GM21526 (cell line): ENCODE measurements around the gene SDHB.

Source experiments
- ATAC-seq: cut with Tn5 transposase; IDR thresholded peaks from one replicate; pipeline ENCODE4 v1.9.1; 2021; ENCODE audit warnings: moderate library complexity; ENCODE audit not compliant: unreplicated experiment, low FRiP score

SDHB gene

DNA sequence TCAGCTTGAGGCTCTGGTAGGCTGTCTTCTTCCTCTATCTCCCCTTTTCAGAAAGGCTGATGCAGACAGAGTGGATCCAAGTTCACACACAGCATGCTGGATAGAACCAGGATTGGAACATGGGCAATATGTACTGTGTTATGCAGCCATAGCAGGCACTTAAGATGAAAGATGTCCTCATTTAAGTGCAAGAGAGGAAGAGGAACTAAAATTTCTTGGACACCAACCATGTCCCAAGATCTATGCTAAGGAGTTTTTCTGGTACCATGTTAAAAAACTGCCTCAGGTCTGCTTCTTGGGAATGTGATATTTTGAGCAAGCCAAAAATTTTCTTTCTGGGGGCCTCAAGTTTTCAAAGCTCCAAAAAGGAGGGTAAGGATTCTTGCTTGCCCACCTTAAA is 1.2 kb downstream of the SDHB start:
- no peak for ATAC-seq

DNA sequence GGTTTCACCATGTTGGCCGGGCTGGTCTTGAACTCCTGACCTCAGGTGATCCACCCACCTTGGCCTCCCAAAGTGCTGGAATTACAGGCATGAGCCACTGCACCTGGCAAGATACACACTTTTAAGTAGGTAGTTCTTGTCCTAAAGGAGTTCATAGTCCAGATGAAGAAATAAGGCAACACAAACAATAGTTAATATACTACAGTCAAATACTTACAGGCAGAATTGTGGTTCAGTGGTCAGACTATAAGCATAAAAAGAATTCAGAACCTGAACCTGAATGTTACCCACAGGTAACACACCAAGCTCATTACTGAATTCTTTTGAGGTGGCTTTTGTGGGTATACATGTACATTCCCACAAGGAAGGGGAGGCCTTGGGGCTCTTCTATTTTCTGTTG is 1.8 kb downstream of the SDHB start:
- no peak for ATAC-seq

DNA sequence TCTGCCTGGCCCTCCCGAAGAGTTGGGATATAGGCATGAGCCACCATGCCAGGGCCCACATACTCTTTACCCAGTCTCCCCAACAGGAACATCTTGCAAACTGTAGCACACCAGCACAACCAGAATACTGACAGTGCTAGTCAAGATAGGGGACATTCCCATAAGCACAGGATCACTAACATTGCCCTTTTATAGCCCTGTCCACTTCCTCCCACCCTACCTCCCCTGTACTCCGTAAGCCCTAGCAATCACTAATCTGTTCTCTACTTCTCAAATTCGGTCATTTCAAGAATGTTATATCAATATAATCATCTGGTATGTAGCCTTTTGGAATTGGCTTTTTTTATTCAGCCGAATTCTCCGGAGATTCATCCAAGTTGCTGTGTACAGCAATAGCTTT is 5.9 kb downstream of the SDHB start:
- no peak for ATAC-seq

DNA sequence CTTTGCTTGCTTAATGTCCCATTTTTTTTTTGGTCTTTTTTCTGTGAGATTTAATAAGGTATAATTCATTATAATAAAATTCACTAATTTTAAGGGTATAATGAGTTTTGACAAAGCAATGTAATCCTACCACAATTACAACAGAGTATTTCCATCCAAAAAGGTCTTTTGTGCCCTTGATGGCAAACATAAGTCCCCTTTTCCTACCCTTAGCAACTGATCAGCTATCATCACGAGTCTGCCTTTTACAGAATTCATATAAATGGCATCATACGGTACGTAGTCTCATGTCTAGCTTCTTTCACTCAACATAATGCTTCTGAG is 7.5 kb downstream of the SDHB start:
- ATAC-seq, result no peak

DNA sequence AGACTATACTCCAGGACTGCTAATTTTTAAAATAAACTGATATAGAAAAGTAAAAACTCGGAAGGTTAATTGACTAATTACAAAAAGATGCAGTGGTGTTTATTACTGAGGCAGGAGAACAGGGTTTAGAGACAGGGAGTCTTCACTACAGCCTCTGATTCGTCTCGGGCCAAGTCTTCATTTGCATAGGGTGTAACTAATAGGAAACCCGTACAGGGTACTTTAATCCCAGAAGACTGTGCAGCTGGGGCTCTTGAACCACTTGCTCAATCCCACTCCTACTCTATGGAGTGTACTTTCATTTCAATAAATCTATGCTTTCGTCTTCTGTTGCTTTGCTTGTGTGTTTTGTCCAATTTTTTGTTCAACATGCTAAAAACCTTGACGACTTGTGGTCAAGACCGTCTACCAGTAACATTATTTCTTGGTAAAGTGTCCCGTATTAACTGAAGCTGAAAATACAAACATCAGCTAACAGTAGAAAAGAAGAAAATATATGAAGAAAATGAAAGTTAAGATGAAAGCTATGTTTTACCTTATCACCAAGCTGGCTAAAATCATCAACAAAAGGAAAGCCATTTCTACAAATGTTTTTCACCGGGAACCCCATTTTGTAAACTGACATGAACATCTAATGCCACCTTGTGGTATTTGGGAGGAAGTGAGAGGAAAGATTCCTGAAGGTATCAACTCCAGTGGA is 8.0 kb downstream of the SDHB start:
- no peak for ATAC-seq

DNA sequence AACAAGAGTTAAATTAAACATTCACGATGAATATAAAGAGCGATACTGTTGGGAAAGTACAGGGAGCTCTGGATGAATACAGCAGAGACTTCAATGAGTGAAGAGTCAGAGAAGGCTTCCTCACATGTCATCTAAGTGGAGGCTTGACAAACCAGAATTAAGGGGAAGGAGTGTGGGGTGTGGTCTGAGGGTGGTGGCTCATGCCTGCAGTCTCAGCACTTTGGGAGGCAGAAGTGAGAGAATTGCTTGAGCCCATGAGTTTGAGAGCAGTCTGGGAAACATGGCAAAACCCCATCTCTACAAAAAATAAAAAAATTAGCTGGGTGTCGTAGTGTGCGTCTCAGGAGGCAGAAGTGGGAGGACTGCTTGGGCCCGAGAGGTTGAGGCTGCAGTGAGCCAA is 8.7 kb downstream of the SDHB start:
- ATAC-seq, result no peak

DNA sequence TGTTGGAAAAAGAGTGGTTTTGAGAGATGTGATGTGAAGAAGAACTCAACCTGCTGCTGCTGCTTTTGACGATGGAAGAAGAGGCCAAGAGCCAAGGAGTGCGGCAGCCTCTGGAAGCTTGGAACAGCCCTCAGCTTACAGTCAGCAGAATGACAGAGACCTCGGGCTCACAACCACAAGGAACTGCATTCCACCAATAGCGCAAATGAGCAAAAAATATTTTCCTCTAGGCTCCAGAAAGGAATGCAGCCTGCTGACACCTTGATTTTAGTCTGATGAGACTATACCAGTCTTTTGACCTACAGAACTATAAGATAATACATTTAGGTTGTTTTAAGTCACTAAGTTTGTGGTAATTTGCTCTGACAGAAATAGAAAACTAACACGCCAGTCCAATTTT is 10.2 kb downstream of the SDHB start:
- no peak for ATAC-seq

DNA sequence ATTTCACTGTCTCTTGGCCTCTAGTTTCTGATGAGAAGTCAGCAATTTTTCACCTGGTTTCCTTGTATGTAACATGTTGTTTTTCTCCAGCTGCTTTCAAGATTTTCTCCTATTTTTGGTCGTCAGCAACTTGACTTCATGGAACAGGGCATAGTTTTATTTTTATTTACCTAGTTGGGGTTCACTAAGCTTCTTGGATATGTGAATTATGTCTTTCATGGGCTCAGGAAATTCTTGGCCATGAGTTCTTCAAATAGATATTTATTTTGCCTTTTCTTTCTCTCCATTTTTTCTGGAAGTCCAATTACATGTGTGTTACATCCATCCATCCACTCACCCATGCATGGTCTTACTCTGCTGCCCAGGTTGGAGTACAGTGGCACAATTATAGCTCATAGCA is 13.7 kb downstream of the SDHB start:
- ATAC-seq, result no peak

DNA sequence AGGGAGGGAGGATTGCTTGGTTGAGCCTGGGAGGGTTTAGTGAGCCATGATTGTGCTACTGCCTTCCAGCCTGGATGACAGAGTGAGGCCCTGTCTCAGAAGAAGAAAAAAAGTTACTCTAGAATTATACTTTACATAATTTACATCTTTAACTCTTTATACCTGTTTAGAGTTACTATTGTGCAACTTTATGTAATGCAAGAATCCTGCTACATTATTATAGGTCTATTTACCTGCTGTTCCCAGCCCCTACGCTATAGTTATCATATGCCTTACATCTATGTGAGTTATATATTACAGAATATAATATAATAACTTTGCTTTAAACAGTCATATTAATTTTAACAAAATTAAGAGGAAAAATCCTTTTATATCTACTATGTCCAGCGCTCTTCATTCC is 14.3 kb downstream of the SDHB start:
- ATAC-seq, result no peak

DNA sequence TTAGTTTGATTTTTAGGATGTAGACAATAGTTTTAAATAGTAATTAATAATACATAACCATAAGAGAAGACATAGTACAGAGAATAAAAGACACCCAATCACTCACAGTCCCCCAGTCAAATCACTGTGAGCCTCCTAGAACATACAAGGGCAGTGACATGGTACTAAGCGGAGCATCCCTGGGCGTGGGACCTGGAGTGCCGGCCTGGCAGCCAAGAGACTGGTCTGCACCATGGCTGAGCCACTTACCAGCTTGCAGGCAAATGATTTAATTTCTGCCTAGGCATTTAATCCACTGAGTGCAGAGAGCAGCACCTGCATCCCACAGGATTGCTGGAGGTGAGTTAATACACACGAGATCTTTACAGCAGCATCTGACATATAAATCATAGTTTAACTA is 20.4 kb downstream of the SDHB start:
- no peak for ATAC-seq

DNA sequence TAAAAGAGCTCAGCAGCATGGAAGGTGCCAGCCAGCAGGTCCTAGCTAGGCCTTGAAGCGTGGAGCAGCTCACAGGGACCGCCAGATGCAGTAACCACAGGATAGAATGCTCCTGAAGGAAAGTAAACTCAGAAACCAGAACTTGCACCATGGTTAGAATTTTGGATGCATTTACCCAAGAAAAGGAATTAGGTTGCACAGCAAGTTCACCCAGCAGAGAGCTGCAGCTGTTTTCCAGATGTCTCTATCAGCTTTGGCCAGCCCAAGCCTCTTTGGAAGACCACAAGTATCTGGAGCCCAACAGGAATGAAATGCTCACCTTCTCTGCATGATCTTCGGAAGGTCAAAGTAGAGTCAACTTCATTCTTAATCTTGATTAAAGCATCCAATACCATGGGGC is 21.1 kb downstream of the SDHB start:
- no peak for ATAC-seq

DNA sequence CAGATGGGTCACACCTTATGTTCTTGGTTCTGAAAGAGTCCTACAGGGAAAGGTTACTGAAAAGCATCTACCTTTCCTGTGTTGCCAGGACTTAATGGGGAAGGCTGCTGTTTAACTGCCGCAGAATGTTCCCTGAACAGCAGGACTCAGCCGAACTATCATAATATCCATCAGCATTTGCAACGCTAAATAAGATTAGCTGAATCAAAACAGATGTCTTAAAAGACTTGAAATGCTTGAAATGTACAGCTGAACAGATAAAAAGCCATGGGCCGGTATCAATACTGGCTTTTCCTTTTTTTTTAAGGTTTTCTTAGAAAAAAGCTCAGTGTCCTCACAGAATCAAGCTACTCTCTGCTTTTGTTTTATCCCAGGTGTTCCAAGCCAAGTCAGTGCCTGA is 22.4 kb downstream of the SDHB start:
- no peak for ATAC-seq

DNA sequence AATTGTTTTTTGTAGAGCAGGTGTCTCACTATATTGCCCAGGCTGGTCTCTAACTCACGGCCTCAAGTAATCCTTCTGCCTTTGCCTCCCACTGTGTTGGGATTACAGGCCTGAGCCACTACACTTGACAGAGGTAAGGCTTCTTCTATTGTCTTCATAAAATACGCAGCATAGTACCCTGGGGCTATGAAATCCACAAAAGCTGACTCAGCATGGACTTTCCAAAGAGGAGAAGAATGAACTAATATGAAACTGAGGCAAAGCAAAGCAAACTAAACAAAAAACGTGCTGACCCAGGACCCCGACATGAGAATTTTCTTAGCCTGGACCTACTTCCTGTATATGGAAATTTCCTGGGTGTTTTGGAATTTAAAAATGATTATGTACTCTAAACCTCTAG is 23.6 kb downstream of the SDHB start:
- ATAC-seq, result no peak

DNA sequence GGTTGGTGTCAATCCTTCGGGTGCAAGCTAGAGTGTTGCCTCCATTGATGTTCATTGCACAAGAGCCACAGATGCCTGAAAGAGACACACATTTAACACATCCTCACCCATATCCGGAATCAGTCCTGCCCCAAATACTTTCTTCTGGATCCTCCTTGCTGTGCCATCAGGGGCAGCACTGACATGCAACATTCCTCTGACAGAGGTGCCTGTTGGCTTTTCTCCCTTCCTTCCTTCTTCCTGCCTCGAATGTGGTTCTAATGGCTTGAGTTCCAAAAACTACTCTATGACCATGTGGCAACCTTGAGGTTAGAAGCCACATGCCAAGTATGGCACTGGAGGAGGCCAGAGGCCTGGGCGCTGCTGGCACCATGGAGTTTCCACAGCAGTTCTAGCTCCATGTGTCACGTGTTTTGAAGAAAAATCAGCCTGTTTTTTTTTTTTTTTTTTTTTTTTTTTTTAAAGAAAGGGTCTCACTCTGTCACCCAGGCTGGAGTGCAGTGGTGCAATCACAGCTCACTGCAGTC is 25.1 kb downstream of the SDHB start:
- ATAC-seq, result no peak

DNA sequence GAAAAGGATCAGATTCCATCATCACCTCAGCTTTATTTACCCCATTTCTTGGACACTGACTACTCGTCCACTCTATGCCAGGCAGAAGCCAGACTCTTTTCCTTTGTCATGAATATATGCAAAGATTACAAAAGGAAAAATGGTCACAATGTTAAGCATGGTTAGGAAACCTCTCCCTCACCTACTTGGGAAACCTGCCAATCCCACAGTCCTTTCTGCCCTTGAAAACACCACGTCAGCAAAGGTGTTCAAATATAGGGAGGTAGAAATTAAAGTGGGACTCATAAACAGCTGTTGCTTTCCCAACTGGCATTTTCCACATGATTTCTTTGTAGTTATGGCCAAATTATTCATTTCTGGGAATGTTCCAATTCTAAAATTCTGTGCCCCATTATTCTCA is 25.9 kb downstream of the SDHB start:
- ATAC-seq, result no peak

DNA sequence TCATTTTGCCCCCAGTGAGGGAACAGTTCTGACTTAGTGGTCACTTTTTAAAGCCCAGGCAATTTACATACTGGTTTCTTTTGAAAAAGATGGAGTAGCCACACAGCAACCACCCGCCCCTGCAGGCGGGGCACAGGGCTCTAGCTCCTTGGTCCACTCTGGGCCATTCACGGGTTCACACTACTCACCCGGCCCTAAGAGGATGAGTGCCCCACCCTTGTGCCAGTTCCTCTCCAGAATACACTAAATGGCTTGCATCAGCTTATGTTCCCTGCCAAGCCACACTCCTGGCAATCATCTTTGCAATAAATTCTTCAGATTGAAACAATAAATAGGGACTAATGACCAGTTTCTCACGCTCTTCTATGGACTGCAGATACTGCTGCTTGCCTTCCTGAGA is 26.4 kb downstream of the SDHB start:
- no peak for ATAC-seq

DNA sequence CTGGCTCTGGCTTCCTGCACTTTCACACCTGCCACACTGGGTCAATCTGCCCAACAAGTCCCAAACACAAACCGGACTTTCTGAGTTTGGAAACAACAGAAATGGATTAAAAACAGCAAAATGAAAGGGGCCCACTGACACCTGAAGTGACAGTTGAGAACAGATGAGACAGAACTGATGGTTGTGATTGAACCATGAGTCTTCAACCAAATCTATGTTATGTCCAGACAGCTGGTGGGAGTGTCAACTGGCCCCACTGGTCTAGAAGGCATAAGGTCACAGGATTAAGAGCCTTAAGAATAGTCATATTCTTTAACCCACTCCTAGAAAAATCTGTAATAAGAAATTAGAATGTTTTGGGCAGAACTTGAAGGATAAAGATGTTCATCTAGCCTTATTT is 29.1 kb downstream of the SDHB start:
- no peak for ATAC-seq

DNA sequence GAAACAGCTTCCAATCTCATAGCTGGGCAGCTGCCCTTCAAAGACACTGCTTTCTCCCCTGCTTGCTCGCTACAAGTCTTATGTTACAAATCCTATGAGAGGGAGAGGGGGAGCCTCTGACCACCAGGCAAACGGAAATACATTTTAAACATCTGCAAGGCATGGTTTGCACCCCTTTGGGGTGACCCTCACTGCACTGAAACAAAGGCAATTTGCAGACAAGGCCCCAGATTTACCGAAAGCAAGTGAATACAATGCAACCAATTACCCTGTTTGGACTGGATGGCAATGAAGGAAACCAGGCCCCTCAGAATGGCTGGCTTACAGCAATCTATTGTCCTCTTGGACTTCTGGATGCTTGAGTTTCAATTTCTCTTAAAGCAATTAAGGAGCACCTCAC is 30.3 kb downstream of the SDHB start:
- ATAC-seq, result no peak

DNA sequence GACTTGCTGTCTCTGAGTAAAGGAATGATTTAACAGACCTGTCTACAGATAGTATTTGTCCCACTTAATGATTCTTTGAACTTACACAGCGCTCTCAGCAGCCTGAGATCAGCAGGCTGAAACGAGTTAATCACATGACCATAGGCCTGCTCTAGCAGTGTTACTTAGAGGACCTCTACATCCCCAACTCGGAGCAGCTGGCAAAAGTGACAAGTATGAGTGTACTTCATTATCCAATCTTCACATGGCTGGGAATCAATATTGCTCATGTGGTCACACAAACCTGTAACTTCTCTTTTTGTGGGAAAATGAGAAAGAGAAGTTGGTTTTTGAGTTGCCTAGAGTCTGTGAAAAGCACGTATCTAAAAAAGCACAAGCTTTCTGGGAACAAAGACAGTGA is 30.7 kb downstream of the SDHB start:
- no peak for ATAC-seq

DNA sequence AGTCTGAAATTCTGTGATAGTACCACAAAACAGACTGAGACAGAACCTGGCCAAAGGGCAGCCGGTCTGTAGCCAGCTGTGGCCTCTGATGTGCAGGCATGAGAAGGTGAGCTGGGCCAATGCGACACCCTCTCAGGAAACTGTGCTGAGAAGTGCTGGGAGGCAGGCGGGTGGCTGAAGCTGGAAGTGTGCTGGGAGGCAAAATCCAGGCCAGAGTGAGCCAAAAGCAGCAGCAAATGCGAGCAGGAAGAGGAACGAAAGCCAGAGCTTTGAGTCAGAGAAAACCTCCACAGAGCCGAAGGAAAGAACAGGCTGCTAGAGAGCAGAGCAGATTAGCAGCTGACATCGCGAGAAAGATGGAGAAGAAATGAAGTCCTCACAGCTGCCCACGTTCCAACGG is 31.9 kb downstream of the SDHB start:
- ATAC-seq, result no peak

DNA sequence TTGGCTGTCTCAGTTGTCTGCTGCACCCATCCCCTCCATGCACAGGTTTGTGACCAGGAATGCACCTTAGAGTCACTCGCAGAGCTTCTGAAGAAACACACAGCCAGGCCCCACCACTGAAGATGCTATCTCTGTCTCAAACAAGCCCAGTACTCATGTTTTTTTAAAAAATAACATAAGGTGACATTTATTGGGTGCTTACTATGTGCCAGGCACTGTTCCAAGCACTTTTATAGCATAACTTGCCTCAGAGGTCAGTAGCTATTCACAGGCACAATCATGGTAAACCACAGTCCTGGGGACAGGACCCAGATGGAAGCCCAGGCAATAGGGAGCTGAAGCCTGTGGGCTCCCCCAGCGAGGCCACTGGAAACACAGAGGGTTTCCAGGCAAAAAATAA is 33.3 kb downstream of the SDHB start:
- no peak for ATAC-seq

DNA sequence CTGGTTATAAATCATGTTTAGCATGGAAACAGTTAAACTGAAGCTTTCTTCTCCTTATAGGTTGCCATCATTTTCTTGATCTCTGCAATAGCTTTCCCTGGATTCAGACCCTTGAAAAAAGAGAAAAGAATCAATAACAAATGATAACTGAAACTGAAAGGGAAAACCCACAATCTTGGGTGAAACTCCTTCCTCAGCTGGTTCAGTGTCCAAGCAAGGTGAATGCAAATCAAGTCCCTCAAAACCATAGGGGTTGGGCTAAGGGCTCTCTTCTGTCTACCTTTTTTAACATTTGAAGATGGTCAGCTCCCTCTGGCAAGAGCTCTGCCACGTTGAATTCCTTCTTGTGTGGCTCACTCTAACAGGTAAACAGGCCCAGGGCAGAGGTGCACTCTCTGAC is 35.0 kb downstream of the SDHB start:
- ATAC-seq, result no peak

DNA sequence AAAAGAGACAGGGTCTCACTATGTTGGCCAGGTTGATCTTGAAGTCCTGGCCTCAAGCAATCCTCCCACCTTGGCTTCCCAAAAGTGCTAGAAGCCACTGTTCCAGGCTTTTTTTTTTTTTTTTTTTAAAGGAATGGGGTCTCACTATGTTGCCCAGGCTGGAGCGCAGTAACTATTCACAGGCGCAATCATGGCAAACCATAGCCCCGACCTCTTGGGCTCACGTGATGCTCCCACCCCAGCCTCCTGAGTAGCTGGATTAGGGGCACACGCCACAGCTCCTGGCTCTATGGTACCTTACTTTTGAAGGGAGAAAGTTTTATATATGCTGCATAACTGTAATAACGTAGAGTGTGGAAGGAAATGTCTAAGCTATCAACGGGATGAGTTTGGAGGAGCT is 36.4 kb downstream of the SDHB start:
- no peak for ATAC-seq
